K562 (cell line): ENCODE results near the gene KCNK3. TPM values are rescaled to one million over a fixed set of nuclear protein-coding genes. Genes with fewer than 3 reads are reported as not detected.

Source experiments
- ARID1B ChIP-seq: fragments of 450-650 bp; IDR thresholded peaks from 2 replicates; pipeline ENCODE4 v1.6.1; 2016; ENCODE audit warnings: antibody characterized with exemption, mild to moderate bottlenecking, inconsistent platforms
- ARNT ChIP-seq, 2 experiments: fragments of 450-650 bp; IDR thresholded peaks; 2 replicates each; pipeline ENCODE4 v1.6.1; 2016; ENCODE audit warnings: mild to moderate bottlenecking in 1 of 2
- E2F8 ChIP-seq: fragments of 450-650 bp; IDR thresholded peaks from 2 replicates; pipeline ENCODE4 v1.7.1; 2018; ENCODE audit warnings: mild to moderate bottlenecking, low read depth; ENCODE audit not compliant: partially characterized antibody
- ELF1 ChIP-seq: fragments of 200-800 bp; sonication (Bioruptor generic); IDR thresholded peaks from 2 replicates; pipeline ENCODE4 v1.6.1; 2016; ENCODE audit warnings: missing genetic modification characterization, missing compliant biosample characterization
- KAT8 ChIP-seq: fragments of 450-650 bp; IDR thresholded peaks from 2 replicates; pipeline ENCODE4 v1.6.1; 2016; ENCODE audit warnings: low read depth, mild to moderate bottlenecking
- NRF1 ChIP-seq, 2 experiments: fragments of 450-650 bp; IDR thresholded peaks in 1 of 2; conservative IDR thresholded peaks in 1 of 2; 2 replicates each; pipeline ENCODE4 v1.6.1; 2014; ENCODE audit warnings: mild to moderate bottlenecking in 2 of 2
- PATZ1 ChIP-seq: fragments of 250-450 bp; sonication (Bioruptor Pico); IDR thresholded peaks from 2 replicates; pipeline ENCODE4 v1.5.0; 2020; ENCODE audit warnings: mild to moderate bottlenecking, borderline replicate concordance
- SMAD4 ChIP-seq: fragments of 250-450 bp; sonication (Bioruptor Pico); conservative IDR thresholded peaks from 2 replicates; pipeline ENCODE4 v1.8.0; 2021; ENCODE audit warnings: inconsistent platforms, mild to moderate bottlenecking, moderate library complexity
- SRSF3 ChIP-seq: fragments of 200-400 bp; formaldehyde crosslinking; IDR thresholded peaks from 2 replicates; pipeline ENCODE4 v1.6.1; 2016; ENCODE audit warnings: mild to moderate bottlenecking, low read length, moderate library complexity; ENCODE audit not compliant: insufficient read depth
- YY1 ChIP-seq, 3 experiments: IDR thresholded peaks; 2 replicates each; pipeline ENCODE4 v1.6.1; 2011; ENCODE audit warnings: low read length in 2 of 3, mild to moderate bottlenecking in 2 of 3, moderate library complexity in 2 of 3, borderline replicate concordance in 1 of 3, control low read depth in 1 of 3, low read depth in 1 of 3; ENCODE audit not compliant: insufficient read depth in 3 of 3, insufficient replicate concordance in 2 of 3, control insufficient read depth in 1 of 3, insufficient read length in 1 of 3; ENCODE audit errors: extremely low read depth in 1 of 3
- ZBTB17 ChIP-seq: fragments of 450-650 bp; formaldehyde crosslinking; IDR thresholded peaks from 2 replicates; pipeline ENCODE4 v1.4.0; 2020; ENCODE audit warnings: mild to moderate bottlenecking
- ZNF609 ChIP-seq: sonication (generic); formaldehyde crosslinking; IDR thresholded peaks from 2 replicates; pipeline ENCODE4 v1.8.1; 2023; ENCODE audit warnings: missing genetic modification reagents, mild to moderate bottlenecking, borderline replicate concordance
- ZNF830 ChIP-seq: fragments of 250-450 bp; sonication (Bioruptor Pico); IDR thresholded peaks from 2 replicates; pipeline ENCODE4 v1.5.0; 2021; ENCODE audit warnings: mild to moderate bottlenecking
- polyA plus RNA-seq, 8 experiments: library from polyadenylated mRNA; depleted of rRNA in 4 of 8; stranded (reverse) in 5 of 8; unstranded in 3 of 8; fragments of >200 nt; fragmentation: Nextera tagmentation in 2 of 8; fragmentation: Illumina TruSeq in 1 of 8; extraction: Ambion mirVana in 2 of 8; extraction: Trizol in 1 of 8; gene quantifications; 2 replicates each; pipeline versions ENCODE4 v1.2.1 to v1.2.3, GENCODE V29; 2011 to 2014; ENCODE audit warnings: inconsistent platforms in 1 of 8, missing spikeins in 1 of 8
- total RNA-seq, 7 experiments: library from RNA; depleted of rRNA in 6 of 7; stranded (reverse); fragments of >200 nt in 6 of 7; fragmentation: Illumina TruSeq in 2 of 7; extraction: Trizol in 2 of 7; gene quantifications; 2 replicates each; pipeline versions ENCODE4 v1.2.1 to v1.2.3, GENCODE V29; 2011 to 2021; ENCODE audit warnings: low replicate concordance in 1 of 7

Gene KCNK3
- total and polyA plus RNA-seq, 9 of the 15 experiments (the other 6 are each of a cell fraction or from before 2014, with no cell fraction given) = 0.01 to 0.20 (median 0.07) TPM; not detected in 5

GRCh38 chr2:26757873-26758789, 65.6 kb downstream of the KCNK3 start (continued):
- no peak for TF ChIP-seq E2F8
- TF ChIP-seq PATZ1 (CRISPR knock-in tag) = no peak
- peak; percentile 85 for TF ChIP-seq ZBTB17 (CRISPR knock-in tag)
- TF ChIP-seq NRF1 (conservative IDR thresholded peaks at IDR 0.05 in 1 of 2, IDR thresholded peaks at IDR 0.05 in 1 of 2) = no peak
- peak; percentile 88 for TF ChIP-seq SMAD4 (CRISPR knock-in tag)
- TF ChIP-seq ARNT (IDR thresholded peaks at IDR 0.05) = peak in 1 of 2 experiments; percentile 82; a peak in 3 of 4 replicates
- peak; percentile 92; the same call in 1 of the 2 replicates for TF ChIP-seq SRSF3
- TF ChIP-seq KAT8 = no peak
- TF ChIP-seq YY1 (IDR thresholded peaks at IDR 0.05; ENCODE audit: borderline replicate concordance in 1 of 3, control insufficient read depth in 1 of 3, extremely low read depth in 1 of 3, insufficient read depth in 3 of 3, insufficient read length in 1 of 3, insufficient replicate concordance in 2 of 3, low read depth in 1 of 3, low read length in 2 of 3) = peak in 2 of 3 experiments; percentile 51 to 87
- no peak for TF ChIP-seq ZNF830 (CRISPR knock-in tag)
- no peak for TF ChIP-seq ELF1 (tag)
- peak; percentile 78 for TF ChIP-seq ARID1B
- TF ChIP-seq ZNF609 (CRISPR knock-in tag) = no peak
